ENCODE data around the gene HYAL4. TPM values are rescaled to one million over a fixed set of nuclear protein-coding genes. Genes with fewer than 3 reads are reported as not detected.
"Not testable (repeated sequence)": the region's sequence is repeated elsewhere in the genome, so short reads cannot be mapped to it uniquely, and the experiment has no call there.

Gene HYAL4
- 0.51 TPM in 1 of 2 replicates, not detected in the other for total RNA-seq

DNA sequence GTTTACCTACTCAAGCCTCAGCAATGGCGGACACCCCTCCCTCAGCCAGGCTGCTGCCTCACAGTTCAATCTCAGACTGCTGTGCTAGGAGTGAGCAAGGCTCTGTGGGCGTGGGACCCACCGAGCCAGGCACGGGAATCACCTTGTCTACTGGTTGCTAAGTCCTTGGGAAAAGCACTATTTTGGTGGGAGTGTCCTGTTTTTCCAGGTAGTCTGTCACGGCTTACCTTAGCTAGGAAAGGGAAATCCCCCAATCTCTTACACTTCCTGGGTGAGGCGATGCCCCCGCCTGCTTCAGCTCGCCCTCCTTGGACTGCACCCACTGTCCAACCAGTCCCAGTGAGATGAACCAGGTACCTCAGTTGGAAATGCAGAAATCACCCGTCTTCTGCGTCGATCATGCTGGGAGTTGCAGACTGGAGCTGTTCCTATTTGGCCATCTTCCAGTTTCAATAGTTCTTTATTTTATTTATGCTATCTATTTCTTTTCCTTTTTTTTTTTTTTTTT, at the start of gene HYAL4:
HYAL4 (plus strand) TSS at position 458 of the 508 bp plus-strand sequence. CDS start 23,105 bp downstream, outside the sequence.
- intact Hi-C loops (cut with micrococcal nuclease) = no loop called here

DNA sequence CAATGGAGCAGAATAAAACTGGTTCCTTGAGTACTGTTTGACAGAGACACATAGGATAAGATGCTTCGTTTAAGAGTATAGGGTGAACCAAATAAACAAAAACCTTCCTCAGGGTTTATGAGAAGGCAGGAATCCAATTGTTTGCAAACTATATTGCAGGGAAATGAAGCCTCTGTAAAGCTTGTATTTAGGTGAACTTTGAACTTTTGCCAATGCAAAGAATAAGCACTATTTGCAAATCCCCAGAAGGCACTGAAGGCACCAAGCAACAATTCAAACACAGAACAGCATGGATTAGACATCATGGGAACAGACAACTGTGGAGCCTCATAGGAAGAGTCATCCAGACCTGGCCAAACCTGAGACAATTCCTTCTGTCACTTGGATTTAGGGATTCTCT, 49.1 kb upstream of the HYAL4 start:
- intact Hi-C loops (cut with micrococcal nuclease) = loop anchor here (5.0 kb wide), 1 partner anchor 164 kb away; no protein-coding TSS in a partner anchor

GRCh38 chr7:123796568-123796967, 48.4 kb upstream of the HYAL4 start:
- intact Hi-C loops (cut with micrococcal nuclease) = loop anchor here (5.0 kb wide), 1 partner anchor 164 kb away; no protein-coding TSS in a partner anchor

DNA sequence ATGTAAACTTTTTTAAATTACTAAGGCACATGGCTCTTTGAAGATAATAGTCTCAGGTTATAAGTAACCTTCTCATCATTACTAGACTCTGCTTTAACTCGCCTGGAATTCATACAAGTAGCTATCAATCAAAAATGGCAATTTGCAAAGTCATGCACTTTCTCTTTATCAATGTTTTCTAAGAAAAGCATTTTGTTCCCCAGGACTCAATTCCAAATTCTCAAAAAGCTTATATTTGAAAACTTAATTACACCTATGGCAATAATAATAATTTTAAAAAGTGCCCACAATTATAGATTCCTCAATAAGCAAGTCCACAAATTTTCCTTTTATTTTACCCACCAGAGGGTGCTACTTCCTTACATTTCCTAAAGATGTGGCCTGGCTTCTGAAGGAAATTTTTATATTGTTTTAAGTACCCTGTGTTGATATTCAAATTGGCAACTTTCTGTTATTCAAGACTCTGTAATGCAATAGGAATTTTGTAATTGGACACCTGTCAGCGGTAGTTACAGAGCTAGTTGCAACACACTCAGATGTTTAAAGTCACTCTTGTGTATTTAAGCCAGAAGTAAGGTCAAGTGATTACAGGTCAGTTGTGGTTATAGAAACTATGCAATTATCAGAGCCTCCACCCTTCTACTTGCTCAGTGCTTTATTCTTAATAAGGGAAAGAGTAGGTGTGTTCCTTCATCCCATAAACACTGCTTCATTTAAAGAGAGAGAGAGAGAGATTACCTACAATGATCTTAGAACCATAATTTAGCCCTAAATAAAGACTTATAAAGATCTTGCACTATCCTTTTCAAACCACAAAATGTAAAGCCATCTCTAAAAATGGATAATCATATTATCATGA, 47.1 kb upstream of the HYAL4 start:
- intact Hi-C loops (cut with micrococcal nuclease) = loop anchor here (1.0 to 5.0 kb wide), 4 partner anchors 67 to 166 kb away; no protein-coding TSS in a partner anchor

- intact Hi-C loops (cut with micrococcal nuclease) = loop anchor here (1.0 to 5.0 kb wide), 3 partner anchors 67 to 166 kb away; no protein-coding TSS in a partner anchor
Observed at GRCh38 chr7:123798532-123799188, 46.3 kb upstream of the HYAL4 start.

DNA sequence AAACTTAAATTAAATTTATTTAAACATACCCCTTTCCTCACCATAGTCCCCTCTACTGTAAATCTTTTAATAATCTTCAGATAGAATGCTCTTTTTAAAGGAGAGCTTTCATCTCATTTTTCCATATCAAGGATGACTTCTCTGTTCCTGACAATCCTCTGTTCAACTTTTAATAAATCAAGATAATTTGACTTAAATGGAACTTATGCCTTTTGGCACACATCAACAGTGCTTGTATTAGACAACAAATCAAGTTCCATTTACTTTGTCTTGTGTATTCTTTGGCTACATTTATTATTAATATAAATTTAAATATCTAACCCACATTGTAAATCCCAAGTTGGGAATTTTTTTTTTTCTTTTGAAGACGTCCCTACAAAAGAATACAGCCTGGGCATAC, 42.7 kb upstream of the HYAL4 start:
- intact Hi-C loops (cut with micrococcal nuclease) = no loop called here

GRCh38 chr7:123805287-123805686, 39.7 kb upstream of the HYAL4 start:
- intact Hi-C loops (cut with micrococcal nuclease) = no loop called here

DNA sequence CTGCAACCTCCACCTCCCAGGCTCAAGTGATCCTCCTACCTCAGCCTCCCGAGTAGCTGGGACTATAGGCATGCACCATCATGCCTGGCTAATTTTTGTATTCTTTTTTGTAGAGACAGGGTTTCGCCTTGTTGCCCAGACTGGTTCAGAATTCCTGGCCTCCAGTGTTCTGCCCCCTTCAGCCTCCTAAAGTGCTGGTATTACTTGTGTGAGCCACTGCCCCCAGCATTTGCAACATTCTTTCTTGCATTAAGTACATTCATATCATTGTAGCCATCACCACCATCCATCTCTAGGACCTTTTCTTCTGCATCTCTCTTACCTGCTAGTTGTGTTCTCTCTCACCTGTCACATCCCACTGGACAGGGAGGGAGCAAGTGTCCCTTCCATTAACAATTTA, 35.5 kb upstream of the HYAL4 start:
- intact Hi-C loops (cut with micrococcal nuclease) = no loop called here

GRCh38 chr7:123811056-123811455, 33.9 kb upstream of the HYAL4 start:
- intact Hi-C loops (cut with micrococcal nuclease) = no loop called here

DNA sequence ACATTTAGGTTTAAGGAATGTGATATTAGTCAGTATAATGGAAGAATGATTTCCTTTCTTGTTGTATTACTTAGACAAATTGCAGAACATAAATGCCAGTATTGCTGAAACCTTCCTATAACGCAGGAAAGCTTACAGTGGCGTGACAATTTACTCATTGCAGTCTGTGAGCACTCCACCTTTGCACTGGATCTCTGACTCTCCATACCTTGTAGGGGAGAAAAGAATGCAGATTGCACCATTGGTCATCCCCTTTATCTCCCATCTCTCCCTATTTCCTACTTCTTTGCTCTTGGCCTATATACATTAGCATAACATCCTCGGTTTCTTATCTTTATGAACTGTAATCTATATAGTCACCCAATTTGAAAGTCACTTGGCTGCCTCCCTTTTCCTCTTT, 28.1 kb upstream of the HYAL4 start:
- intact Hi-C loops (cut with micrococcal nuclease) = no loop called here

DNA sequence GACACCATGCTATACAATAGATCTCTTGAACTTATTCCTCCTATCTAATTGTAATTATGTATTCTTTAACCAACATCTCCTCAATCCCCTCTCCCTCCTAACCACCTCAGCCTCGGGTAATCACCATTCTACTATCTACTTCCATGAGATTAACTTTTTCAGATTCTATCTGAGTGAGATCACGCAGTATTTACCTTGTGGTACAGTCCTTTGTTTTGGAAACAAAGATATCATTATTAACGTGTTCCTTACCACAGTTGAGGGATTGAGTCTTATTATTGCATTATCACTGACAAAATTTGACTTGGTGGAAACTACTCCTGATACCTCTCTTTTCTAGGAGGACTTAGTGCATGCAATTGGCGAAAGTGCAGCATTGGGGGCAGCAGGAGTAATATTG, 26.0 kb upstream of the HYAL4 start:
- intact Hi-C loops (cut with micrococcal nuclease) = no loop called here

GRCh38 chr7:123819795-123820194, 25.2 kb upstream of the HYAL4 start:
- intact Hi-C loops (cut with micrococcal nuclease) = not testable (repeated sequence)

DNA sequence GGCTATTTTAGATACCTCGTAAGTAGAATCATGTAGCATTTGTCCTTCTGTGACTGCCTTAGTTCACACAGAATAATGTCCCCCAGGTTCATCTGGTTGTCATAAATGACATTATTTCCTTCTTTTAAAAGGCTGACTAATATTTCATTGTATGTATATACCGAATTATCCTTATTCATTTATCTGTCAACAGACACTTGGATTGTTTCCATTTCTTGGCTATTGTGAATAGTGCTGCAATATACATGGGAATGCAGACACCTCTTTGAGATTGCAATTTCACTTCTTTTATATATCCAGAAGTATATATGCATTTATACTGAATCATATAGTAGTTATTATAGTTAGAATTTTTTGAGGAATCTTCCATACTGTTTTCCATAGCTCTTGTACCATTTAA, 24.1 kb upstream of the HYAL4 start:
- intact Hi-C loops (cut with micrococcal nuclease) = no loop called here

GRCh38 chr7:123821320-123821719, 23.6 kb upstream of the HYAL4 start:
- intact Hi-C loops (cut with micrococcal nuclease) = no loop called here

GRCh38 chr7:123823898-123824753, 20.8 kb upstream of the HYAL4 start:
- intact Hi-C loops (cut with micrococcal nuclease) = loop anchor here (1.0 to 2.0 kb wide), 3 partner anchors 41 to 266 kb away; partner anchors contain the start of gene WASL

DNA sequence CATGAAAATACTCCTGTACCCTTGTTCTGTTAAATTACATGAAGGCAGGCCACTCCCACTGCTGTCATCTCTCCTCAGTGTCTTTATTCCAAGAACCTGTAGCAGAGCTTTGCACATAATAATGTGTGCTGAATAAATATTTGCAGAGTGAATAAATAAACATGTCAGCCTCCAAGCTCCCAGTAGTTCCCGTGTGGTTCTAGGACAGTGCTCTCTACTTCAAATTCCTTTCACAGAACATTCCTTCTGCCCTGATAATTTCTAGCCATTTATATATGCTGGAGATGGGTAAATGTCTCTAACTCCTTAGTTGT, 20.3 kb upstream of the HYAL4 start:
- intact Hi-C loops (cut with micrococcal nuclease) = loop anchor here (1.0 to 2.0 kb wide), 3 partner anchors 40 to 266 kb away; partner anchors contain the start of gene WASL

GRCh38 chr7:123828805-123829204, 16.2 kb upstream of the HYAL4 start:
- intact Hi-C loops (cut with micrococcal nuclease) = no loop called here

- intact Hi-C loops (cut with micrococcal nuclease) = no loop called here
Observed at GRCh38 chr7:123836656-123837055, 8.3 kb upstream of the HYAL4 start.

- intact Hi-C loops (cut with micrococcal nuclease) = not testable (repeated sequence)
Observed at GRCh38 chr7:123839106-123839505, 5.9 kb upstream of the HYAL4 start.

DNA sequence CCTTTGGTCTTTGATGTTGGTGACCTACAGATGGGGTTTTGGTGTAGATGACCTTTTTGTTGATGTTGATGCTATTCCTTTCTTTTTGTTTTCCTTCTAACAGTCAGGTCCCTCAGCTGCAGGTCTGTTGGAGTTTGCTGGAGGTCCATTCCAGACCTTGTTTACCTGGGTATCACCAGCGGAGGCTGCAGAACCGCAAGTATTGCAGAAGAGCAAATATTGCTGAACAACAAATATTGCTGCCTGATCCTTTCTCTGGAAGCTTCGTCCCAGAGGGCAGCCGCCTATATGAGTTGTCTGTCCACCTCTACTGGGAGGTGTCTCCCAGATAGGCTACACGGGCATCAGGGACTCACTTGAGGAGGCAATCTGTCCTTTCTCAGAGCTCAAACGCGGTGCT, 827 bp upstream of the HYAL4 start:
- intact Hi-C loops (cut with micrococcal nuclease) = not testable (repeated sequence)

DNA sequence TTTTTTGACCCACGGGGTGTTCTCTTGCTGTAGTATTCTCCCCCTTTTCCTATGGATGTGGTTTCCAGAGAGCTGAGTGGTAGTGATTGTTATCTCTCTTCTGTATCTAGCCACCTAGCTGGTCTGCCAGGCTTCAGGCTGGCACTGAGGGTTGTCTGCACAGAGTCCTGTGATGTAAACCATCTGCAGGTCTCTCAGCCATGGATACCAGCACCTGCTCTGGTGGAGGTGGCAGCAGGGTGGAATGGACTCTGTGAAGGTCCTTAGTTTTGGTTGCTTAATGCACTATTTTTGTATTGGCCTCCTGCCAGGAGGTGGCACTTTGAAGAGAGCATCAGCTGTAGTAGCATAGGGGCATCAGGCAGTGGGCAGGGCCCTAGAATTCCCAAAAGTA, 851 bp downstream of the HYAL4 start:
- intact Hi-C loops (cut with micrococcal nuclease) = no loop called here
